HCT116 (cell line): ENCODE data around the gene EFNB2. TPM values are rescaled to one million over a fixed set of nuclear protein-coding genes. Genes with fewer than 3 reads are reported as not detected.

Source experiments
- ATAC-seq: fragments of 200-7000 bp; cut with Tn5 transposase; 2 replicates; pipeline ENCODE4 v1.9.1; 2020; ENCODE audit warnings: mild to moderate bottlenecking, moderate library complexity
- BruUV-seq: library from RNA; stranded (reverse); fragments of 400-500 nt; replicated peaks from 2 replicates; lab custom pipeline; 2021; lab: Mats Ljungman, UMichigan
- CTCF ChIA-PET: fragments of 300-600 bp; sonication (Branson Sonifier 250); formaldehyde crosslinking; loops from one replicate; lab custom pipeline; 2021; ENCODE audit warnings: antibody characterized with exemption; lab: Charles Lee
- POLR2A ChIA-PET: fragments of 300-600, 350-600 bp; sonication (Branson Sonifier 250); formaldehyde crosslinking; loops from one replicate; lab custom pipeline; 2021; ENCODE audit warnings: antibody characterized with exemption; lab: Charles Lee
- RAD21 ChIA-PET, 2 experiments: fragments of 300-600 bp; sonication (Branson Sonifier 250); formaldehyde crosslinking; loops; one replicate each; lab custom pipeline; 2023; ENCODE audit warnings: low total read pairs in 2 of 2; ENCODE audit not compliant: uncharacterized antibody in 2 of 2, unreplicated experiment in 2 of 2, low non-redundant PET in 1 of 2; lab: Charles Lee
- DNase-seq: peaks from one replicate; pipeline ENCODE4 v3.0.0-alpha.2; 2010; ENCODE audit warnings: low read depth, low spot score
- H2AFZ ChIP-seq: fragments of 200-600 bp; shearing (Covaris generic), sonication (generic); 2 replicates; pipeline ENCODE4 v1.6.1; 2017; ENCODE audit warnings: low read depth, mixed run types, mixed read lengths, antibody characterized with exemption, low read length; ENCODE audit not compliant: poor library complexity, severe bottlenecking
- H3K27ac ChIP-seq: 2 replicates; pipeline ENCODE4 v1.5.1; 2012; ENCODE audit warnings: low read depth, low read length
- H3K27me3 ChIP-seq: fragments of 200-600 bp; sonication (generic); 2 replicates; pipeline ENCODE4 v1.6.1; 2016; ENCODE audit warnings: mixed run types, low read length, mixed read lengths; ENCODE audit not compliant: insufficient read depth
- H3K36me3 ChIP-seq, 2 experiments: fragments of 200-500 bp in 1 of 2; fragments of 200-600 bp in 1 of 2; sonication (Bioruptor generic) in 1 of 2; sonication (generic) in 1 of 2; 2 replicates each; pipeline versions ENCODE4 v1.5.1 to v1.6.1; 2014 to 2016; ENCODE audit warnings: low read length in 2 of 2, inconsistent platforms in 1 of 2, mixed read lengths in 1 of 2, mixed run types in 1 of 2; ENCODE audit not compliant: insufficient read depth in 2 of 2, control insufficient read depth in 1 of 2
- H3K4me1 ChIP-seq, 2 experiments: fragments of 200-600 bp in 1 of 2; sonication (generic) in 1 of 2; 2 replicates each; pipeline versions ENCODE4 v1.5.1 to v1.6.1; 2012 to 2017; ENCODE audit warnings: low read length in 2 of 2, inconsistent platforms in 1 of 2, mild to moderate bottlenecking in 1 of 2, mixed read lengths in 1 of 2, mixed run types in 1 of 2, moderate library complexity in 1 of 2; ENCODE audit not compliant: insufficient read depth in 2 of 2, control insufficient read depth in 1 of 2
- H3K4me2 ChIP-seq: fragments of 200-600 bp; sonication (generic); 2 replicates; pipeline ENCODE4 v1.6.1; 2017; ENCODE audit warnings: mixed run types, low read length, mixed read lengths
- H3K4me3 ChIP-seq, 2 experiments: fragments of 200-600 bp in 1 of 2; sonication (generic) in 1 of 2; replicated peaks in 1 of 2; 2 replicates each; pipeline ENCODE4 v1.5.1; 2011 to 2016; ENCODE audit warnings: low read length in 2 of 2, control low read depth in 1 of 2, low read depth in 1 of 2, mild to moderate bottlenecking in 1 of 2, mixed read lengths in 1 of 2, mixed run types in 1 of 2
- H3K79me2 ChIP-seq: fragments of 200-600 bp; sonication (generic); 2 replicates; pipeline ENCODE4 v1.6.1; 2017; ENCODE audit warnings: mild to moderate bottlenecking, mixed run types, low read length, moderate library complexity, mixed read lengths; ENCODE audit not compliant: insufficient read depth
- H3K9ac ChIP-seq: fragments of 200-600 bp; sonication (generic); 2 replicates; pipeline ENCODE4 v1.6.1; 2016; ENCODE audit warnings: low read length, mixed read lengths
- H3K9me2 ChIP-seq: fragments of 200-600 bp; sonication (generic), shearing (Covaris generic); 2 replicates; pipeline ENCODE4 v1.6.1; 2017; ENCODE audit warnings: mixed run types, mild to moderate bottlenecking, moderate library complexity; ENCODE audit not compliant: insufficient read depth
- H3K9me3 ChIP-seq, 2 experiments: fragments of 200-500 bp in 1 of 2; fragments of 200-600 bp in 1 of 2; sonication (Bioruptor generic) in 1 of 2; sonication (generic) in 1 of 2; 2 replicates each; pipeline ENCODE4 v1.6.1; 2014 to 2017; ENCODE audit warnings: low read length in 2 of 2, mixed read lengths in 2 of 2, inconsistent platforms in 1 of 2, low read depth in 1 of 2, mild to moderate bottlenecking in 1 of 2, mixed run types in 1 of 2, moderate library complexity in 1 of 2; ENCODE audit not compliant: control insufficient read depth in 1 of 2, insufficient read depth in 1 of 2
- H4K20me1 ChIP-seq: fragments of 200-600 bp; sonication (generic), shearing (Covaris generic); 2 replicates; pipeline ENCODE4 v1.6.1; 2017; ENCODE audit warnings: mixed run types, mild to moderate bottlenecking, moderate library complexity; ENCODE audit not compliant: insufficient read depth
- CBX3 ChIP-seq: IDR thresholded peaks from 2 replicates; pipeline ENCODE4 v1.6.1; 2012; ENCODE audit warnings: low read depth
- EZH2phosphoT487 ChIP-seq: fragments of 200-600 bp; IDR thresholded peaks from 2 replicates; pipeline ENCODE4 v1.6.1; 2018; ENCODE audit warnings: antibody characterized with exemption, borderline replicate concordance
- FOSL1 ChIP-seq: IDR thresholded peaks from 2 replicates; pipeline ENCODE4 v1.6.1; 2012; ENCODE audit warnings: low read depth
- JUND ChIP-seq: IDR thresholded peaks from 2 replicates; pipeline ENCODE4 v1.6.1; 2012
- POLR2A ChIP-seq: IDR thresholded peaks from 2 replicates; pipeline ENCODE4 v1.7.0; 2011; ENCODE audit warnings: borderline replicate concordance; ENCODE audit not compliant: insufficient read depth, insufficient read length; ENCODE audit errors: extremely low read depth
- POLR2AphosphoS5 ChIP-seq: IDR thresholded peaks from 2 replicates; pipeline ENCODE4 v1.6.1; 2011; ENCODE audit warnings: mild to moderate bottlenecking, low read depth, low read length, moderate library complexity
- SIN3A ChIP-seq: IDR thresholded peaks from 2 replicates; pipeline ENCODE4 v1.6.1; 2012; ENCODE audit warnings: low read depth
- TCF7L2 ChIP-seq: IDR thresholded peaks from 2 replicates; pipeline ENCODE4 v1.7.0; 2011; ENCODE audit warnings: borderline replicate concordance, inconsistent platforms; ENCODE audit not compliant: insufficient read depth, insufficient read length; ENCODE audit errors: extremely low read depth
- YY1 ChIP-seq: IDR thresholded peaks from 2 replicates; pipeline ENCODE4 v1.6.1; 2011; ENCODE audit warnings: low read length, low read depth, moderate library complexity, mild to moderate bottlenecking; ENCODE audit not compliant: insufficient replicate concordance; ENCODE audit errors: extremely low read depth
- ZFX ChIP-seq: fragments of 450-650 bp; IDR thresholded peaks from 2 replicates; pipeline ENCODE4 v1.6.1; 2017
- intact Hi-C: fragments of 100-400 bp; cut with micrococcal nuclease; formaldehyde crosslinking; loops from 2 replicates; pipeline ENCODE4 v1.10.0; 2022
- total RNA-seq: library from RNA; stranded (reverse); gene quantifications from one replicate; pipeline ENCODE4 v1.2.1, GENCODE V29; 2021; ENCODE audit not compliant: unreplicated experiment
- TF ChIP-seq, protein P1 (sequence below): IDR thresholded peaks from 2 replicates; pipeline ENCODE4 v1.6.1; 2012
- TF ChIP-seq, protein P2 (sequence below): IDR thresholded peaks from 2 replicates; pipeline ENCODE4 v1.6.1; 2012
- TF ChIP-seq, protein P3 (sequence below): IDR thresholded peaks from 2 replicates; pipeline ENCODE4 v1.6.1; 2012; ENCODE audit warnings: low read depth
- TF ChIP-seq, protein P4 (sequence below), 3 experiments: fragments of 200-600 bp in 1 of 3; sonication (generic) in 1 of 3; IDR thresholded peaks in 2 of 3; conservative IDR thresholded peaks in 1 of 3; 2 replicates each; pipeline ENCODE4 v1.5.1; 2012 to 2017; ENCODE audit warnings: low read depth in 2 of 3, low read length in 2 of 3, antibody characterized with exemption in 1 of 3, borderline replicate concordance in 1 of 3, control low read depth in 1 of 3, mild to moderate bottlenecking in 1 of 3, mixed read lengths in 1 of 3, mixed run types in 1 of 3, moderate library complexity in 1 of 3; ENCODE audit not compliant: insufficient read depth in 1 of 3

EFNB2 gene
- total RNA-seq, 1 experiment from 2014 or later: 30.9 TPM

DNA sequence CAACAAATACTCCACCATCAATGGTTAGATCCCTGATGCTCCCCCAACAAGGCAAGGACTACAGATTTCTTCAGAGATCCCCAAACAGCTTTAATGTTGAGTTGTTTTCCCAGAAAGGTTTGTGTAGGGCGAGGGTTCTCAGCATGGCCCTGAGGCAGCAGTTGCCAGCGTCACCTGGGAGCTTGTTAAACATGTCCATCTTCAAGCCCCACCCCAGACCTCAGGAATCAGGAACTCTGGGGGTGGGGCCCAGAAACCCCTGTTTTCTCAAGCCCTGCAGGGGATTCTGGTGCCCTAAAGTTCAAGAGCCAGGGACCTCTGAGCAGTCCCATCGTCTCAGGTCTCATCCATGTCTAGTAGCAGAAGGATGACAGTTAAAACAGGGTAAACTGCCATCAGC lies 9.6 kb downstream of the EFNB2 start:
- ChIA-PET RAD21 (no interaction called here), CTCF (no interaction called here), POLR2A (interaction anchor here (1.8 kb wide), 1 partner anchor 10 kb away, joined by 5 read pairs; the partner anchor contains the start of gene EFNB2)
- TF ChIP-seq JUND (no peak), ZFX (no peak), POLR2AphosphoS5 (no peak), FOSL1 (no peak), YY1 (no peak), TCF7L2 (no peak)
- TF ChIP-seq, protein P1, sequence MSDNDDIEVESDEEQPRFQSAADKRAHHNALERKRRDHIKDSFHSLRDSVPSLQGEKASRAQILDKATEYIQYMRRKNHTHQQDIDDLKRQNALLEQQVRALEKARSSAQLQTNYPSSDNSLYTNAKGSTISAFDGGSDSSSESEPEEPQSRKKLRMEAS: no peak
- Histone ChIP-seq H3K79me2 (peaks cover 100% of the 10 kb centered on the region), H3K4me1 (peaks cover 17 to 28% of the 10 kb centered on the region in 2 experiments), H4K20me1 (peaks cover 9% of the 10 kb centered on the region; the same call in 1 of the 2 replicates), H3K36me3 (no peaks in the 10 kb centered on the region; a peak in 2 of 4 replicates), H3K27me3 (no peaks in the 10 kb centered on the region), H3K9ac (no peak overlapping the region), H2AFZ (no peak overlapping the region), H3K4me2 (no peak overlapping the region), H3K4me3 (no peak overlapping the region), H3K27ac (no peak overlapping the region), H3K9me3 (no peaks in the 10 kb centered on the region), H3K9me2 (no peaks in the 10 kb centered on the region)
- DNase-seq (no peak), ATAC-seq (no peak)
- BruUV-seq: no TSS peak
- intact Hi-C loops: no loop called here

DNA sequence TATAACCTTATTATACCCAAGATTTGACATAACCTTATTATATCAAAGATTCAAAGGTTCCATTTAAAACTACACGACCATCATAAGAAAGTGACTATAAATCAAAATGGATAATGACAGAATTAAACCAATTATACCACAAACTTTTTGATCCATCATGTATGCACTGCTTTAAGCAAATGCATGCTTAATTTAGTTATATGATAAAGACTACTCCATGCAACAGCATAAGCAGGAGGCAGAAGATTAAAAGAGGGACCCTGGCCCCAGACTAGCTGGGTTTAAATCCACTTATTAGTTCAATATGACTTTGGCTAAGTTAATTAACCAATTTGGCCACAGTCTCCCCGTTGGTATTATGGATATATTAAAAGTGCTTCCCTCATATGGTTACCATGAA lies 11.4 kb downstream of the EFNB2 start:
- Histone ChIP-seq H3K4me3 (no peak overlapping the region), H4K20me1 (peaks cover 12% of the 10 kb centered on the region; the same call in 1 of the 2 replicates), H3K36me3 (no peaks in the 10 kb centered on the region; a peak in 2 of 4 replicates), H3K79me2 (peaks cover 100% of the 10 kb centered on the region), H3K4me2 (no peak overlapping the region), H3K27ac (no peak overlapping the region), H3K9ac (no peak overlapping the region), H2AFZ (no peak overlapping the region), H3K4me1 (peaks cover 13 to 24% of the 10 kb centered on the region in 2 experiments), H3K9me3 (no peaks in the 10 kb centered on the region), H3K27me3 (no peaks in the 10 kb centered on the region), H3K9me2 (no peaks in the 10 kb centered on the region)
- intact Hi-C loops: no loop called here
- ATAC-seq (no peak), DNase-seq (no peak)
- BruUV-seq: no TSS peak
- POLR2A ChIA-PET: interaction anchor here (1.5 kb wide), 1 partner anchor 9 kb away, joined by 3 read pairs; no protein-coding TSS in a partner anchor
- CTCF ChIA-PET: no interaction called here
- TF ChIP-seq CBX3 (no peak), EZH2phosphoT487 (no peak), POLR2A (no peak), ZFX (no peak), SIN3A (no peak)
- TF ChIP-seq, protein P2, sequence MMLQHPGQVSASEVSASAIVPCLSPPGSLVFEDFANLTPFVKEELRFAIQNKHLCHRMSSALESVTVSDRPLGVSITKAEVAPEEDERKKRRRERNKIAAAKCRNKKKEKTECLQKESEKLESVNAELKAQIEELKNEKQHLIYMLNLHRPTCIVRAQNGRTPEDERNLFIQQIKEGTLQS: no peak
- TF ChIP-seq, protein P3, sequence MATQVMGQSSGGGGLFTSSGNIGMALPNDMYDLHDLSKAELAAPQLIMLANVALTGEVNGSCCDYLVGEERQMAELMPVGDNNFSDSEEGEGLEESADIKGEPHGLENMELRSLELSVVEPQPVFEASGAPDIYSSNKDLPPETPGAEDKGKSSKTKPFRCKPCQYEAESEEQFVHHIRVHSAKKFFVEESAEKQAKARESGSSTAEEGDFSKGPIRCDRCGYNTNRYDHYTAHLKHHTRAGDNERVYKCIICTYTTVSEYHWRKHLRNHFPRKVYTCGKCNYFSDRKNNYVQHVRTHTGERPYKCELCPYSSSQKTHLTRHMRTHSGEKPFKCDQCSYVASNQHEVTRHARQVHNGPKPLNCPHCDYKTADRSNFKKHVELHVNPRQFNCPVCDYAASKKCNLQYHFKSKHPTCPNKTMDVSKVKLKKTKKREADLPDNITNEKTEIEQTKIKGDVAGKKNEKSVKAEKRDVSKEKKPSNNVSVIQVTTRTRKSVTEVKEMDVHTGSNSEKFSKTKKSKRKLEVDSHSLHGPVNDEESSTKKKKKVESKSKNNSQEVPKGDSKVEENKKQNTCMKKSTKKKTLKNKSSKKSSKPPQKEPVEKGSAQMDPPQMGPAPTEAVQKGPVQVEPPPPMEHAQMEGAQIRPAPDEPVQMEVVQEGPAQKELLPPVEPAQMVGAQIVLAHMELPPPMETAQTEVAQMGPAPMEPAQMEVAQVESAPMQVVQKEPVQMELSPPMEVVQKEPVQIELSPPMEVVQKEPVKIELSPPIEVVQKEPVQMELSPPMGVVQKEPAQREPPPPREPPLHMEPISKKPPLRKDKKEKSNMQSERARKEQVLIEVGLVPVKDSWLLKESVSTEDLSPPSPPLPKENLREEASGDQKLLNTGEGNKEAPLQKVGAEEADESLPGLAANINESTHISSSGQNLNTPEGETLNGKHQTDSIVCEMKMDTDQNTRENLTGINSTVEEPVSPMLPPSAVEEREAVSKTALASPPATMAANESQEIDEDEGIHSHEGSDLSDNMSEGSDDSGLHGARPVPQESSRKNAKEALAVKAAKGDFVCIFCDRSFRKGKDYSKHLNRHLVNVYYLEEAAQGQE: no peak
- TF ChIP-seq, protein P4, sequence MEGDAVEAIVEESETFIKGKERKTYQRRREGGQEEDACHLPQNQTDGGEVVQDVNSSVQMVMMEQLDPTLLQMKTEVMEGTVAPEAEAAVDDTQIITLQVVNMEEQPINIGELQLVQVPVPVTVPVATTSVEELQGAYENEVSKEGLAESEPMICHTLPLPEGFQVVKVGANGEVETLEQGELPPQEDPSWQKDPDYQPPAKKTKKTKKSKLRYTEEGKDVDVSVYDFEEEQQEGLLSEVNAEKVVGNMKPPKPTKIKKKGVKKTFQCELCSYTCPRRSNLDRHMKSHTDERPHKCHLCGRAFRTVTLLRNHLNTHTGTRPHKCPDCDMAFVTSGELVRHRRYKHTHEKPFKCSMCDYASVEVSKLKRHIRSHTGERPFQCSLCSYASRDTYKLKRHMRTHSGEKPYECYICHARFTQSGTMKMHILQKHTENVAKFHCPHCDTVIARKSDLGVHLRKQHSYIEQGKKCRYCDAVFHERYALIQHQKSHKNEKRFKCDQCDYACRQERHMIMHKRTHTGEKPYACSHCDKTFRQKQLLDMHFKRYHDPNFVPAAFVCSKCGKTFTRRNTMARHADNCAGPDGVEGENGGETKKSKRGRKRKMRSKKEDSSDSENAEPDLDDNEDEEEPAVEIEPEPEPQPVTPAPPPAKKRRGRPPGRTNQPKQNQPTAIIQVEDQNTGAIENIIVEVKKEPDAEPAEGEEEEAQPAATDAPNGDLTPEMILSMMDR (IDR thresholded peaks at IDR 0.05 in 2 of 3, conservative IDR thresholded peaks at IDR 0.05 in 1 of 3; ENCODE audit: borderline replicate concordance in 1 of 3, insufficient read depth in 1 of 3, low read depth in 2 of 3, low read length in 2 of 3): no peak
- RAD21 ChIA-PET: no interaction called here
